Measurements from ENCODE around the gene KCTD18.

The KCTD18 gene

DNA sequence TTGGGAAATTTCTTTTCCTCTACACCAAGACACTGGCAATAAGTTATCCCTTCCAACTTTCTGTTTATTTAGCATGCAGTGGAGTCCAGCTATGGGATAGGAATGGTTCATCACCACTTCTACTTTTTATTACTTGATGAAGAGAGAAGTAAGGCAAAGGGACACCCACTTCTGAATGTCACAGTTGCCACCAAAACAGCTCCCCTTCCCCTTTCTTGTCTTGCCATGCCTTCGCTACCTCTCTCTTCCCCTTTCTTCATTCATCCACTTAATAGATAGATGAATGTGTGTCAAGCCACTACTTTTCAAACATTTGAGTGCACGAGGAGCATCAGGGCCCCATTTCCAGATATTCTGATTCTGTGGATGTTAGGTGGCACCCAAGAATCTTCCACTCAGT is 59.6 kb downstream of the KCTD18 start:
- no peak overlapping the region for H3K4me3 ChIP-seq (ENCODE audit: low read depth, low read length)
- no peaks in the 10 kb centered on the region for H3K36me3 ChIP-seq
- no peak for TF ChIP-seq CTCF (IDR thresholded peaks at IDR 0.05; ENCODE audit: low read depth, low read length)
- no peaks in the 10 kb centered on the region for H3K27me3 ChIP-seq (ENCODE audit: insufficient read depth, low read depth, severe bottlenecking)
- H3K9me3 ChIP-seq (ENCODE audit: severe bottlenecking), result no peaks in the 10 kb centered on the region
- no peak for DNase-seq
- no peak overlapping the region for H3K27ac ChIP-seq

DNA sequence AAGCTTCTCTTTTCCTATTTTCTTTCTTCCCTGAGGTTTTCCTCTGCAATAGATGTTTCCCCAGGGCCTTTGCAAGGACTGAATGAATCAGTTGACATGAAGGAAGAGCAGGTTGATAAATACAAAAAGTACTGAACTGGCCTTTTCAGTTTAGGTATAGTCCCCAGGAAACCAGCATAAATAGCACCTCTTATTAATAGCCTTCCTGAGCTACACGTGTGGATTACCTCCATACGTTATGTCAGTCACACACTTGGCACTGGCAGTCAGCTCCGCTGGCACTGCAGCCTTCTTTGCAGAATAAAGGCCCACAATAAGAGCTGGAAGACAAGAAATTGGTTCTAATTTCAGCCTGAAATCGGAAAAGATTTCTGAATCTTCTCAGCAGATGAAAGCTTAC is 60.7 kb downstream of the KCTD18 start:
- no peak overlapping the region for H3K27ac ChIP-seq
- DNase-seq, result no peak
- no peak for TF ChIP-seq CTCF (IDR thresholded peaks at IDR 0.05; ENCODE audit: low read depth, low read length)
- no peaks in the 10 kb centered on the region for H3K36me3 ChIP-seq
- H3K9me3 ChIP-seq (ENCODE audit: severe bottlenecking), result no peaks in the 10 kb centered on the region
- no peak overlapping the region for H3K4me3 ChIP-seq (ENCODE audit: low read depth, low read length)
- H3K27me3 ChIP-seq (ENCODE audit: insufficient read depth, low read depth, severe bottlenecking), result no peaks in the 10 kb centered on the region

- Histone ChIP-seq H3K9me3 (ENCODE audit: severe bottlenecking) (no peaks in the 10 kb centered on the region), H3K4me3 (ENCODE audit: low read depth, low read length) (no peak overlapping the region), H3K36me3 (no peaks in the 10 kb centered on the region), H3K27me3 (ENCODE audit: insufficient read depth, low read depth, severe bottlenecking) (no peaks in the 10 kb centered on the region), H3K27ac (no peak overlapping the region)
- DNase-seq, result no peak
- TF ChIP-seq CTCF (IDR thresholded peaks at IDR 0.05; ENCODE audit: low read depth, low read length), result no peak
Measured at GRCh38 chr2:200448455-200448854, 61.4 kb downstream of the KCTD18 start.

GRCh38 chr2:200447139-200447855 is 62.6 kb downstream of the KCTD18 start:
- DNase-seq, result no peak
- TF ChIP-seq CTCF (IDR thresholded peaks at IDR 0.05; ENCODE audit: low read depth, low read length), result no peak
- H3K4me3 ChIP-seq (ENCODE audit: low read depth, low read length), result no peak overlapping the region
- H3K27ac ChIP-seq, result no peak overlapping the region
- H3K36me3 ChIP-seq, result no peaks in the 10 kb centered on the region
- H3K27me3 ChIP-seq (ENCODE audit: insufficient read depth, low read depth, severe bottlenecking), result no peaks in the 10 kb centered on the region
- H3K9me3 ChIP-seq (ENCODE audit: severe bottlenecking), result no peaks in the 10 kb centered on the region

GRCh38 chr2:200446612-200447011 is 63.3 kb downstream of the KCTD18 start:
- Histone ChIP-seq H3K9me3 (ENCODE audit: severe bottlenecking) (no peaks in the 10 kb centered on the region), H3K27me3 (ENCODE audit: insufficient read depth, low read depth, severe bottlenecking) (no peaks in the 10 kb centered on the region), H3K36me3 (peaks cover 6% of the 10 kb centered on the region; the same call in 1 of the 2 replicates), H3K4me3 (ENCODE audit: low read depth, low read length) (no peak overlapping the region), H3K27ac (no peak overlapping the region)
- TF ChIP-seq CTCF (IDR thresholded peaks at IDR 0.05; ENCODE audit: low read depth, low read length), result no peak
- DNase-seq, result no peak

DNA sequence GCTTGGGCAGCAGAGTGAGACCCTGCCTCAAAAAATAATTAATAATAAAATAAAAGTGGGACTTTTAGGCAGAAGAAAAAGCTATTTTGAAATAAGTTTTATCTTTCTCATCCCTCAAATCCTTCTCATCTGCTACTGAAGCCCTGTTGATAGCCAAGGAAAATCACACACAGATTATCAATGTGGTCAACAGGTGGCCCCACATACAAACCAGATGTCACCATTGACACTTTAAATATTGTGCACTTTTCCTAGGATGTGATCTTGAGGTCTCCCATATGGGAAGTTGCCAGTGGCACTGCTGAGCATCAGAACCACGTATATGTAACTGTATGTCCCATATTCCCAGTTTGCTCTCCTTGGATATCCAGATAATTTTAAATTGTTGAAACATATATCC is 64.6 kb downstream of the KCTD18 start:
- Histone ChIP-seq H3K9me3 (ENCODE audit: severe bottlenecking) (no peaks in the 10 kb centered on the region), H3K27ac (no peak overlapping the region), H3K36me3 (peaks cover 6% of the 10 kb centered on the region; the same call in 1 of the 2 replicates), H3K27me3 (ENCODE audit: insufficient read depth, low read depth, severe bottlenecking) (no peaks in the 10 kb centered on the region), H3K4me3 (ENCODE audit: low read depth, low read length) (no peak overlapping the region)
- DNase-seq, result no peak
- no peak for TF ChIP-seq CTCF (IDR thresholded peaks at IDR 0.05; ENCODE audit: low read depth, low read length)
